GM12872 (cell line): ENCODE data around the gene LARGE1.

Experiments
- CTCF ChIP-seq: IDR thresholded peaks from 3 replicates; pipeline ENCODE4 v1.5.1; 2011; ENCODE audit warnings: low read depth, mild to moderate bottlenecking, low read length, moderate library complexity; ENCODE audit not compliant: insufficient read depth

Gene LARGE1

DNA sequence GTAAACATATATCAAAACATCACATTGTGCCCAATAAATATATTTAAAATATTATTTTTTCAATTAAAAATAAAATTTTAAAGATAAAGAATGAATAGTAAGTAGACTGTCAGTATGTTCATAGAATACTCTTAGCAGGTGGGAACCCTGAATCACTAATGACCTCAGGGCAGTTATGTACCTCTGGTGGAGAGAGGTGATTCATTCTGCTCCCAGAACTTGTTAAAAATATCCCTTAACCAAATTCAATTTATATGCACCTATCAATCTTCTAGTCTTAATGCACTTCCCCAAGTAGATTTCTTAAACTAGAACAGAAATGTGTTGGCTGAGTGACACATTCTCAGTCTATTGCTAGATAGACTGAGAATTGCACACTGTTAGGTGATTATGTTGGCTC lies 678.2 kb downstream of the LARGE1 start:
- TF ChIP-seq CTCF, result no peak

DNA sequence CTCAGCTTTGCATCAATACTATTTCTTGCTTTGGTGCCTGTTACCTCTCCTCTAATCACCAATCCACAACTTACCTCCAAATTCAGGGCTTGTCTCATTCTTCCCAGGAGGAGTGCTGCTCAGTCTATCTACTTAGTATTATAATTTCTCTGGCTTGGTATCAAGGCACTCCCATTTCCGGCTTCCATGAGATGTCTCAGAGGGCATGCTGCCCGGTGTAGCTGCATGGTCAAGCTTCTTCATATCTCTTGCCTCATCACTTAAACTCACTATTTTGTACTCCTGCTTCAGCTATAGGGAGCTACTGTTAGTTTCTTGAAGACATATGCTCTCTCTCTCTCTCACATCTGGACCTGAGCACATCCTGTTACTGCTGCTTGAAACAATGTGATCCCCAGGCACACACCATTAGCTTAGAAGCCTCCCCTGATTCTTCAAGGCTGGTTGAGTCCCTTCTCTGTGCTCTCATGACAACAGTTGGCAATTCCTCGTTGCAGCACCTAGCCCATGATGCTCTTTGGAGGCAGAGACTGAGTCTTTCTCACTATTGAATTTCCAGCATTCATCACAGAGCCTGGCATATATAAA lies 679.3 kb downstream of the LARGE1 start:
- TF ChIP-seq CTCF, result no peak

- TF ChIP-seq CTCF, result no peak
Measured at GRCh38 chr22:33232071-33232470, 688.2 kb downstream of the LARGE1 start.

- TF ChIP-seq CTCF, result no peak
Measured at GRCh38 chr22:33227791-33228190, 692.5 kb downstream of the LARGE1 start.

DNA sequence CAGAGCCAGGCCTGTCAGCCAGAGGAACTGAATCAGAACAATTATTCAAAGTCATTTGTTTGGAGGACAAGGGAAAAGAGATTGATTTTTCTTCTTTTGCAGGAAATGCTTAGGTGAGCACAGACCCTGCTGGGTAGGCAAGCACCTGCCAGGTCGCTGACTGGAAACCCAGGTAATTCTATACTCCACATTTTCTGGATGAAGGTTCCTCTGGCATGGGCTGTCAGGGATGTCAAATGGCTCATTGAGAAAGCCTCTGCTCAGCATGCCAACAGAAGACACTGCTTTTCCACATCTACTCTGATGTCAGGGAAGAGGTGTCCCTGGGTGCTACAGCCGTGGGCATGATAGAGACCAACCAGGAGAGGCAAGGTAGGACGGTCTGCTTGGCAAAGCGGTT lies 695.4 kb downstream of the LARGE1 start:
- TF ChIP-seq CTCF, result no peak
